Stimulated activated CD4-positive, alpha-beta T cell treated with anti-CD3 and anti-CD28 coated beads, Interleukin-2, amount 100 ng/mL, for 24 hours (primary cell): Measurements from ENCODE around the gene LIF.

Source experiments
- DNase-seq, 2 donors: peaks; one replicate each; pipeline ENCODE4 v3.0.0-alpha.2; 2020

LIF gene

GRCh38 chr22:30284172-30284571, 37.6 kb upstream of the LIF start:
- DNase-seq, result no peak

- no peak for DNase-seq
These were observed 36.8 kb upstream of the LIF start for GRCh38 chr22:30283342-30283741.

GRCh38 chr22:30282616-30283046, 36.1 kb upstream of the LIF start:
- DNase-seq, result no peak

GRCh38 chr22:30280505-30280904, 33.9 kb upstream of the LIF start:
- DNase-seq, result no peak

GRCh38 chr22:30279932-30280331, 33.4 kb upstream of the LIF start:
- DNase-seq, result no peak

GRCh38 chr22:30279046-30279788, 32.7 kb upstream of the LIF start:
- no peak for DNase-seq

- DNase-seq, result no peak
These were observed 31.2 kb upstream of the LIF start for GRCh38 chr22:30277547-30278344.

GRCh38 chr22:30276039-30276438, 29.5 kb upstream of the LIF start:
- no peak for DNase-seq

- DNase-seq, result no peak
These were observed 29.1 kb upstream of the LIF start for GRCh38 chr22:30275625-30276024.

GRCh38 chr22:30274437-30274812, 27.9 kb upstream of the LIF start:
- DNase-seq, result no peak

GRCh38 chr22:30273711-30274436, 27.3 kb upstream of the LIF start:
- DNase-seq, result no peak

GRCh38 chr22:30272781-30273601, 26.4 kb upstream of the LIF start:
- no peak for DNase-seq

- no peak for DNase-seq
These were observed 24.3 kb upstream of the LIF start for GRCh38 chr22:30270832-30271231.

GRCh38 chr22:30268331-30268730, 21.8 kb upstream of the LIF start:
- no peak for DNase-seq

GRCh38 chr22:30267382-30268302, 21.1 kb upstream of the LIF start:
- DNase-seq, result peak; percentile 54 to 61

GRCh38 chr22:30266445-30267381, 20.2 kb upstream of the LIF start, which contains the start of gene OSM:
TSS of gene OSM (minus strand) at chr22:30266851. CDS start at chr22:30266799, 52 bp downstream.
- DNase-seq, result peak; percentile 67 to 80

GRCh38 chr22:30265823-30266444, 19.4 kb upstream of the LIF start:
- peak; percentile 86 to 87 for DNase-seq

GRCh38 chr22:30265131-30265720, 18.7 kb upstream of the LIF start:
- peak in 1 of 2 donors; percentile 17 for DNase-seq

- no peak for DNase-seq
These were observed 17.3 kb upstream of the LIF start for GRCh38 chr22:30263883-30264282.
